ENCODE results near the gene TBC1D14. TPM values are rescaled to one million over a fixed set of nuclear protein-coding genes. Genes with fewer than 3 reads are reported as not detected.

Gene TBC1D14
- total and polyA plus RNA-seq, 2 of the 4 experiments (the other 2 are of a cell fraction) = 31.7 to 40.7 TPM

GRCh38 chr4:7007142-7007907, 97.7 kb downstream of the TBC1D14 start:
- no peak for DNase-seq

More at GRCh38 chr4:7007142-7007907, 97.7 kb downstream of the TBC1D14 start:
- in situ Hi-C loops (cut with MboI; ENCODE audit: low sequenced_read_pairs) (no loop called here), dilution Hi-C loops (cut with HindIII; ENCODE audit: low sequenced_read_pairs, unreplicated experiment) (no loop called here), intact Hi-C loops (cut with micrococcal nuclease) (no loop called here)
- Histone ChIP-seq H2BK5ac (ENCODE audit: low read depth, low read length, poor library complexity, severe bottlenecking) (no peak overlapping the region), H2BK15ac (ENCODE audit: low read depth, low read length) (no peak overlapping the region), H3K36me3 (ENCODE audit: control insufficient read depth, insufficient read depth, low read length) (peaks cover 37% of the 10 kb centered on the region), H3K27me3 (ENCODE audit: control insufficient read depth, insufficient read depth, low read length) (no peaks in the 10 kb centered on the region), H4K91ac (ENCODE audit: insufficient read depth, low read depth, low read length) (no peak overlapping the region), H3K27ac (ENCODE audit: insufficient read depth, low read length) (no peak overlapping the region), H2AK5ac (ENCODE audit: low read depth, low read length) (no peak overlapping the region), H3K9ac (ENCODE audit: low read depth, low read length) (no peak overlapping the region), H4K20me1 (ENCODE audit: insufficient read depth, low read length) (no peaks in the 10 kb centered on the region), H3K9me1 (ENCODE audit: insufficient read depth, low read length) (no peaks in the 10 kb centered on the region), H4K8ac (ENCODE audit: low read depth in 2 of 2, low read length in 2 of 2) (no peak overlapping the region), H2AK9ac (replicated peaks; ENCODE audit: low read depth, low read length, poor library complexity) (no peak overlapping the region), H3K4me1 (ENCODE audit: control insufficient read depth, insufficient read depth, low read length) (peaks cover 2% of the 10 kb centered on the region; the same call in 1 of the 2 replicates), H3K4ac (ENCODE audit: low read depth, low read length) (no peak overlapping the region), H3K79me1 (ENCODE audit: low read depth in 1 of 2, low read length in 2 of 2) (peaks cover 12 to 33% of the 10 kb centered on the region in 2 experiments; a peak in 3 of 4 replicates), H4K5ac (ENCODE audit: low read depth, low read length) (no peak overlapping the region), H3K9me3 (ENCODE audit: control insufficient read depth, insufficient read depth, low read length) (no peaks in the 10 kb centered on the region), H3K4me2 (ENCODE audit: low read depth, low read length) (no peak overlapping the region), H3K14ac (replicated peaks; ENCODE audit: low read depth, low read length) (no peak overlapping the region), H2AFZ (replicated peaks; ENCODE audit: low read length, poor library complexity) (no peak overlapping the region), H2BK120ac (ENCODE audit: low read depth, low read length) (no peak overlapping the region), H2BK20ac (ENCODE audit: low read depth, low read length) (no peak overlapping the region), H3K18ac (ENCODE audit: low read depth, low read length) (no peak overlapping the region), H3K4me3 (ENCODE audit: insufficient read depth, low read depth, low read length) (no peak overlapping the region), H3K56ac (ENCODE audit: extremely low read depth, insufficient read depth, low read length) (no peak overlapping the region), H3K23ac (ENCODE audit: low read depth, low read length) (no peak overlapping the region)
- ChIA-PET CTCF (interaction anchor here (0.7 to 0.8 kb wide), 2 partner anchors 10 to 11 kb away, joined by 3 read pairs; no protein-coding TSS in a partner anchor), POLR2A (ENCODE audit: unreplicated experiment) (no interaction called here)
- ATAC-seq (ENCODE audit: low read depth) = no peak
- 89% methylated on average over 5 of the region's 12 CpGs; no CpG with 5 or more reads in 1 of the 2 experiments for WGBS, 2 experiments (ENCODE audit: extremely low coverage in 2 of 2, insufficient read length in 1 of 2)
- TF ChIP-seq BHLHE40 (IDR thresholded peaks at IDR 0.05; ENCODE audit: low read depth, low read length) (no peak), POLR2A (IDR thresholded peaks at IDR 0.05; ENCODE audit: low read depth, low read length) (no peak), FOS (IDR thresholded peaks at IDR 0.05; ENCODE audit: low read depth, low read length) (no peak), RCOR1 (IDR thresholded peaks at IDR 0.05; ENCODE audit: insufficient replicate concordance, low read length) (no peak), CEBPB (IDR thresholded peaks at IDR 0.05; ENCODE audit: low read depth, low read length) (no peak), USF2 (IDR thresholded peaks at IDR 0.05; ENCODE audit: low read depth, low read length) (no peak), RAD21 (IDR thresholded peaks at IDR 0.05; ENCODE audit: low read length) (no peak)
- TF ChIP-seq, protein P1, sequence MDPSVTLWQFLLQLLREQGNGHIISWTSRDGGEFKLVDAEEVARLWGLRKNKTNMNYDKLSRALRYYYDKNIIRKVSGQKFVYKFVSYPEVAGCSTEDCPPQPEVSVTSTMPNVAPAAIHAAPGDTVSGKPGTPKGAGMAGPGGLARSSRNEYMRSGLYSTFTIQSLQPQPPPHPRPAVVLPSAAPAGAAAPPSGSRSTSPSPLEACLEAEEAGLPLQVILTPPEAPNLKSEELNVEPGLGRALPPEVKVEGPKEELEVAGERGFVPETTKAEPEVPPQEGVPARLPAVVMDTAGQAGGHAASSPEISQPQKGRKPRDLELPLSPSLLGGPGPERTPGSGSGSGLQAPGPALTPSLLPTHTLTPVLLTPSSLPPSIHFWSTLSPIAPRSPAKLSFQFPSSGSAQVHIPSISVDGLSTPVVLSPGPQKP (IDR thresholded peaks at IDR 0.05; ENCODE audit: borderline replicate concordance, low read depth, low read length) = no peak
- BruUV-seq (replicated peaks) = no TSS peak
